ENCODE results near the gene LSAMP.

Gene LSAMP

GRCh38 chr3:116350119-116350733, 95.1 kb downstream of the LSAMP start:
- DNase-seq = no peak

GRCh38 chr3:116348216-116348615, 97.1 kb downstream of the LSAMP start:
- DNase-seq = no peak

DNA sequence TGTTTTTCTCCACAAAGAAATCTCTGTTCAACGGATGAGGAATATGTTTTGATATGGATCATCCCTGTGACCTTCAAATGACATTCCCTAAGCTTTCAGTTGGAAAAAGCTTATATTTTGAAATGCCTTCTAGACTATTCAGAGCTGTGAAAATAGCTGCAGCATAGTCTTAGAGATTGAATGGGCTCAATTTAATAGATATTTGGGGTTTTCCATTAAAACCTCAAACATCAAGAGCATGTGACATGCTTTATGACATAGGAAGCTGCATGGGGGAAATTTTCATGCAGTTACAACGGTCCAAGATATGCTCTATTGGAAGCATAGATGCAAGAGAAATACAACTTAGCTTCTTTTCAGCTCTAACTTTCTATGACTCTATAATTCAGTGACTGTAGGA, 102.8 kb downstream of the LSAMP start:
- DNase-seq = no peak

DNA sequence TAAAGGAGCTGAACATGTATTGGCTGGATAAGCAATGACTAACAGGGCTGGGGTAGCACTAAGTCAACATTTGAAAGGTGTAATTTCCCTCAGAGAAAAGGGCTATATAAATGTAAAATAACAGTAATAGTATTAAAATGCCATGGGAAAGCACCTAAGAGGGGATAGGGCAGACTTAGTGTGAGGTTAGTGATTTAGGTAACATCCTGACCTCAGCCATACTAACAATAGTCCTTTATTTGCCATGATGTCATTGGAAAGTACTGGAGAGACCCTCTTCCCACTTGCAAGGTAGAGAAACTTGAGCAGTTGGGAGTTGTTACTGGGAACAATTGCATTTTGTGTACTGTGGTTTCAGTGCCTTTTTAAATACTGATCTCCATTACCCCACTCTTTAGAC, 103.4 kb downstream of the LSAMP start:
- no peak for DNase-seq

DNA sequence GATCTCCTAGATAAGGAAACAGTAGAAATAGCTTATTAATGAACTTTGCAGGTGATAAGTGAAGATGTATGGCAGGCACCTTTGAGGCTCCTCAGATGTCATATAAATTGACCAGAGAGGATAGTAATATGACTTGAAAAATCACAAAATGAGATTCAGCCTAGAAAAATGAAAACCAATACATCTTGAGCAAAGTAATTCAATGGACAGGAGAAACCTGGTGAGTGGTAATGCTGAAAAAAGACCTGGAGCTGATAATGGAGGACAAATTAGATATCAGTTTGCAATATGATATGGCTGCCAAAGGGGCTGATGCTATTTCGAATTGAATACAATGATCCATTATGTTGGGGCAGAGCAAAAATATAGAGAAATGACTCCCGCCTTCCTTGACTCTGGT, 103.9 kb downstream of the LSAMP start:
- DNase-seq = no peak

- DNase-seq = no peak
These were observed 104.5 kb downstream of the LSAMP start for GRCh38 chr3:116340680-116341216.

- DNase-seq = no peak
These were observed 105.8 kb downstream of the LSAMP start for GRCh38 chr3:116339441-116340028.

DNA sequence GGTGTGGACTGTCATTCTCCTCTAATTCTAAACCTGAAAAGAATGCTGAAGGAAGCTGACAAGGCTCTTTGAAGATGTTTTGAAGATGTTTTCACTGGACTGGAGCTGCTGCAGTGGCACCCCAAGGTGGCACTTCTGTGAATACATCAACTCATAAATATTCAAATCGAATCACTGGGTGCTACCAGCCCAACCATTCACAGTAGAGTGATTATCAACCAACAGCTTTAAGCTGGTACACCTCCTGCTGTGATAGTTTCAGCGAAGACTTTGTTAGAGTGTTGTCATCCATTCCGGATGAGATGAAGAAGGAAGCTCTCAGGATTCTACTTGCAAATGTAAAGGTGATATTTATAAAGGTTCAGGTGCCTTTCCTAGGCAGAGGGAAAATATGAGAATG, 106.6 kb downstream of the LSAMP start:
- DNase-seq = no peak

- DNase-seq = no peak
These were observed 108.1 kb downstream of the LSAMP start for GRCh38 chr3:116337229-116337628.

GRCh38 chr3:116331380-116331779, 113.9 kb downstream of the LSAMP start:
- no peak for DNase-seq

GRCh38 chr3:116322750-116323375, 122.4 kb downstream of the LSAMP start:
- DNase-seq = no peak

DNA sequence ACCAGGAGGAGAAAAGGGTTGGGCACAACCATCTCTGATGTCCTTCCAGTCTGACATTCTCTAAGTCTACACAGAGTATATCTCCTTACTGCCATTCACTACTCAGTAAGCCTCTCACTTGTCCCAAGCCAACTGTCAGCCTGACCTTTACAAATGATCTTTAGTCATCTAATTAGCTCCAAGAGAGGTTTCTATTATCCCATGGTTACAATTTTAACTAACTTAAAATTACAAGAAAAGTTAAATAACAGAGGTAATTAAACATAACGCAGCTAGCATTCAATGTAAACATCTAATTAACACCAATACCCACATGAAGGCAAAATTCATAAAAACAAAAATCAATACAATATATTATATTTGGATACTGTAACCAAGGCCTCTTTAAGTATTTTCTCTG, 126.9 kb downstream of the LSAMP start:
- DNase-seq = no peak

- no peak for DNase-seq
These were observed 128.5 kb downstream of the LSAMP start for GRCh38 chr3:116316771-116317170.

- DNase-seq = no peak
These were observed 130.8 kb downstream of the LSAMP start for GRCh38 chr3:116314476-116314875.

DNA sequence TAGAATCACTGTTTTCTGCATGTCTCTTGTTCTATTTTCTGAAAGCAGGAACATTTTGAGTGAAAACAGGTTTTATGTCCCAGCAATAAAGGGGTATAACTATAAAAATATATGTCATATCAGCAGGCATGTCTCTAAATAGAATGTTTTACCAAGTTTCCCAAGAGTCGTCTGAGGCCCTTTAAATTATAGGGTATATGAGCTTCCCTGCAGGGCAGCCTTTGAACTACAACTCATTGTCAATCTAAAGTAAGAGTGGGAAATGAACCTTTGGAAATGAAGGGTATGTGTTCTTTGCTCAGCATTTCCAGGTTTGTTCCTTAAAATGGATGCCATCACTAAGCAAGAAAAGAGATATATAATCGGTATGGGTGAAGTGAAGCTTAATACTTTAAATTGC, 138.6 kb downstream of the LSAMP start:
- no peak for DNase-seq

GRCh38 chr3:116306149-116306548, 139.1 kb downstream of the LSAMP start:
- DNase-seq = no peak

DNA sequence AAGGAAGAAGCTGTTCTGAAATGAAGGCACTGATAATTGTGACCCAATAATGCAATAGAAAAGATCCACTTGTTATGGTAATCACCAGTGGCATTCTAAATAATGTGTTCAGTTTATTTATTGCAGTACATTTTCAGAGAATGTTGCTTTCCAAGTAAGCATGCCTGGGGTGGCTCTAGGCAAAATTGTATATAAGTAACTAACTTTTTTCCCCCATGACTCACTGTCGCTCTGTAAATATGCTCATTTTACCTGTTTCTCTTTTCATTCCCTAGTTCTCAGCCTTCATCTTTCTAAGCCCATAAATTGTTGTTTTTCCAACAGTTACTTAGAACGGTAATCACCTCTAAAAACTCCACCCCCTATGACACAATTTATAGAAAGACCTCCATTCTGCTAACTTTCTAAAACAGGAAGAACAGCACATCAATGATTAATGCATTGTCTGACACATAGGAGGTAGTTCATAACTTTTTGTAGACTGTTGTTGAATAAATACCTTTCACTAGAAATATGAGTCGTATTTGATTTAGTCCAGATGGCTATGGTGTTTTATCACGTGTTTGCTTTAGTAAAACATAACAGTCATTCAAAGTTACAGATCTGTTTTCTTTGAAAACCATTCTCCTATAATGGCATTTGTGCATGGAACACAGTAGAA, 143.1 kb downstream of the LSAMP start:
- DNase-seq = no peak

GRCh38 chr3:116301422-116301821, 143.9 kb downstream of the LSAMP start:
- no peak for DNase-seq

GRCh38 chr3:116300226-116300625, 145.1 kb downstream of the LSAMP start:
- DNase-seq = no peak

- no peak for DNase-seq
These were observed 145.6 kb downstream of the LSAMP start for GRCh38 chr3:116299646-116300081.

- DNase-seq = no peak
These were observed 147.1 kb downstream of the LSAMP start for GRCh38 chr3:116298151-116298550.

DNA sequence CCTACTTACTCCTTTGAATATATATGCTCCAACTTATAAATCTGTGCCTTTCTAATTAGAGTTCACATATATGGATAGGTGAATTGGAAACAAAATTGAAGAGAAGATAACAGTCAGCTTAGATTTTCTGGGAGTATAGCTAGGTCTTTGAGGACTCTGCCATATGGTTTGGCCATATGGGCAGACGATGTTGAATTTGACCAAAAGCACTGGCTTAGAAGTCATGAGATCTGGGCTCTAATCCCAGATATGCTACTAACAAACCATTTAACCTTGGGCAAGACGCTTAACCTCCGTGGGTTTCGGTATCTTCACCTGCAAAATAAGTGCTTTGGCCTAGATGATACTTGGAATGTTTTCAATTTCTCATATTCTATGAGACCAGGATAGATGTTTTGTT, 154.1 kb downstream of the LSAMP start:
- no peak for DNase-seq

GRCh38 chr3:116288485-116288884, 156.8 kb downstream of the LSAMP start:
- no peak for DNase-seq

Data from effector CD8-positive, alpha-beta T cell (primary cell).